Measurements from ENCODE around the gene PSKH1.

PSKH1 gene

DNA sequence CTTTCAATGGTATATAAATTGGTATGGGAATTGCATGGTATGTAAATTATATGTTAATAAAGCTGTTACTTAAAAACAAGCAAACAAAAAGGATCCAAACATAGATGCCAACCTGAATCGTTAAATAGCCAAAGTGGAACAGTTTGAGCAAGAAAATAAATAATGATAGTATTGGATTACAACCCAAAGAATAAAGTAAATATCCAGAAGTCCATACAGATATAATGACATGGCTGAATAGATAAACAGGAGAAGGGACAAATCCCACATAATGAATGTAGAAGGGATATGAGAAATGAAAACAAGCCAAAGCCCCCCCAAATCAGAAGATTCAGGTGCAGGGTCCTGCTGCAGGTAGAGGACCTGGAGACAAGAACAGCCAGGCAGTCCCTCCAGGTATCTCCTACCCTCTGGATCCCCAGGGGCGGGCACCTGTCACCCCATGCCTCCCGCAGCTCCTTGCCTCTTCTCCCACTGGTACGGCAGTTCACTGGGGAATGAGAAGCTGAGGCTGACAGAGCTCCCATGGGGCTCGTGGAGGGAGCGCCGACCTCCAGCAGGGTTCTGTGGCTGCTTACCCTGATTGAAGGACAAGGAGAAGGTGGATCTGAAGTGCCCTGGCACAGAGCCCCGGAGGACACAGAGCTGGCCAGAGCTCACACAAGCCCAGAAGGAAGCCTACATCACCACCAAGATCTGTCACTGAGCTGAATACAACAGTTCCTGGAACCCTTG lies 60.8 kb downstream of the PSKH1 start:
- H3K4me3 ChIP-seq (ENCODE audit: low read depth, low read length), result no peak overlapping the region
- TF ChIP-seq, protein P1, sequence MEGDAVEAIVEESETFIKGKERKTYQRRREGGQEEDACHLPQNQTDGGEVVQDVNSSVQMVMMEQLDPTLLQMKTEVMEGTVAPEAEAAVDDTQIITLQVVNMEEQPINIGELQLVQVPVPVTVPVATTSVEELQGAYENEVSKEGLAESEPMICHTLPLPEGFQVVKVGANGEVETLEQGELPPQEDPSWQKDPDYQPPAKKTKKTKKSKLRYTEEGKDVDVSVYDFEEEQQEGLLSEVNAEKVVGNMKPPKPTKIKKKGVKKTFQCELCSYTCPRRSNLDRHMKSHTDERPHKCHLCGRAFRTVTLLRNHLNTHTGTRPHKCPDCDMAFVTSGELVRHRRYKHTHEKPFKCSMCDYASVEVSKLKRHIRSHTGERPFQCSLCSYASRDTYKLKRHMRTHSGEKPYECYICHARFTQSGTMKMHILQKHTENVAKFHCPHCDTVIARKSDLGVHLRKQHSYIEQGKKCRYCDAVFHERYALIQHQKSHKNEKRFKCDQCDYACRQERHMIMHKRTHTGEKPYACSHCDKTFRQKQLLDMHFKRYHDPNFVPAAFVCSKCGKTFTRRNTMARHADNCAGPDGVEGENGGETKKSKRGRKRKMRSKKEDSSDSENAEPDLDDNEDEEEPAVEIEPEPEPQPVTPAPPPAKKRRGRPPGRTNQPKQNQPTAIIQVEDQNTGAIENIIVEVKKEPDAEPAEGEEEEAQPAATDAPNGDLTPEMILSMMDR (IDR thresholded peaks at IDR 0.05; ENCODE audit: borderline replicate concordance, insufficient read depth, low read depth, low read length), result no peak

DNA sequence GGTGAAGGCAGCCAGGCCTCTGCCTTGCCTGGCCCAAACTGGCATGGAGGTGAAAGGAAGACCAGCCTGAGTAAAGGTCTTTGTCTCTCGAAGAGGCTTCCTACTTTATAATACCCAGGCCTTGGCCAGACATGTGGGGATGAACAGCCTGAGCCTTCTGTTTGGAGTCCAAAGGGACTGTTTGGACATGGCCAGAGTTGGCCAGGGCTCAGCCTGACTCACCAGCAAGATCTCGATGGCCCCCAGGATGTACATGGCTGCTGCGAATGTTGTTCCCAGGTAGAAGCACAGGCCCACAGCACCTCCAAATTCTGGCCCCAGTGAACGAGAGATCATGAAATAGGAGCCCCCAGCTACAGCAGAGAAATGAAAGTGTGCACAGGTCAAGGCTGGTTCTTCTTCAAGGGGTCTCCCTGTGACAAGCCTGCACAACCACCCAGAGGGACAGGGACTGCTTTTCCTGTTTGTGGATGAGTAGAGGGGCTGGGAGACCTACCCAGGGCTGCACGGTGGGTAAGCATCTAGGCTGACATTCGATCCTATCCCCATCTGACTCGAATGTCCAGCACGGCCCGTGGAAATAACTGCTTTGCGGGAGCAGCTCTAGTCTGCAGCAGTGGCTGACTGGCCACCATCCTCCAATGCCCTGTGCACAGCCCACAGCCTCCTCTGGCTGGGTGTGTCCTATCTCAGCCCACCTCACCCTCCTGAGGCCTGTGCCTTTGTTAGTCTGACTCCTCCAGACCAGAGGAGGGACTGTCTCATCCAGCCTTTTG lies 61.6 kb downstream of the PSKH1 start:
- H3K4me3 ChIP-seq (ENCODE audit: low read depth, low read length), result no peak overlapping the region
- TF ChIP-seq, protein P1 (IDR thresholded peaks at IDR 0.05; ENCODE audit: borderline replicate concordance, insufficient read depth, low read depth, low read length), result no peak

DNA sequence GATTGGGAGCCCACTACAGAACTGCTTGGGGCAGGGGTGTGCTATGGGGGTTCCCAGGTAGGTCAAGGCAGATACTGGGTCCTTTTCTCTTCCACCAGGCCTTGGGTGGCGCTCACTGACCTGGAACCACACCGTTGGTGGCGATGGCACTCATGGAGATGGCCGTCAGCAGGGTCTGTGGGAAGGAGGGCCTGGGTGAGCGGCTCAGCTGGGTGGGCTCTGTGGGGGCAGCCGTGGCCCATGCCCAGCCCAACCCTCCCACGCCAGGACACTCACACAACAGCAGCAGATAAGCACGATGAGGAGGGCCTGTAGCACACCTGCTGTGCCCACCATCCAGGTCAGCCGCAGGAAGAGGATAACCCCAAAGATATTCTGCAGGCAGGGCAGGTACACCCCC lies 64.6 kb downstream of the PSKH1 start:
- TF ChIP-seq, protein P1 (IDR thresholded peaks at IDR 0.05; ENCODE audit: borderline replicate concordance, insufficient read depth, low read depth, low read length), result no peak
- H3K4me3 ChIP-seq (ENCODE audit: low read depth, low read length), result no peak overlapping the region

DNA sequence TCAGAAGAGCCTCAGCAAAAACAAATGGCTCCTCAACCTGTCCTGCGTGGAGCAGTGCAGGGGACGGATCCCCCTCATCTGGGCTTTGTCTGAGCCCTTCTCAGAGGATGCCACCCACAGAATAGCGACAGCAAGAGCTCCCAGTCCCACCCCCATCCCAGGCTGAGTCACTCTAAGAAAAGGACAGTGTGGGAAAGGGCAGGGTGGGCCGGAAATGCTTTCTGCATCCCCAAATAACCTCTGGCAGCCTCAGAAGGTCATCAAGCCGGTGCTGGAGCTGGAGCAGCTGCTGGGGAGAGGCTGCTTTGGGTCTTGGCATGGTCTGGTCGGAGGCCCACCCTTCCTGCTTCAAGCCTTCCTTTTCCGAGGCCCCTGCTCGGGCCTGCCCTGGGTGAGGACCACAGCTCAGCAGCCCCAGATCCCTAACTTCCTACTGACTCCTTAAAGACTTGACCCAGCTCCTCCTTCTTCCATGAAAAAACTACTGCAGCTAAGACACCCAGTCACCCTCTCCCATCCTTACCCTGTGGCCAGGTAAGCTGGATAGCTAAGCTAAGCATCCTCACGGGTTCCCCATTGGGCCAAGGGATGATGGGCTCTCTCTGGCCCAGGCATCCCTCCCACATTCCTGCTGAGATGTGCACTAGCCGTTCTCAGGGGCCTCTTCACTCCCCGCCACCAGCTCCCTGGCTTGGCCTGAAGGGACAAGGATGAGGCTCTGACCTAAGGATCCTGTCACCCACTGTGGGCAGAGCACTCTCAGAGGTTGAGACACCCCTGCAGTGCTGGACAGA lies 66.7 kb downstream of the PSKH1 start:
- no peak overlapping the region for H3K4me3 ChIP-seq (ENCODE audit: low read depth, low read length)
- TF ChIP-seq, protein P1 (IDR thresholded peaks at IDR 0.05; ENCODE audit: borderline replicate concordance, insufficient read depth, low read depth, low read length), result no peak

DNA sequence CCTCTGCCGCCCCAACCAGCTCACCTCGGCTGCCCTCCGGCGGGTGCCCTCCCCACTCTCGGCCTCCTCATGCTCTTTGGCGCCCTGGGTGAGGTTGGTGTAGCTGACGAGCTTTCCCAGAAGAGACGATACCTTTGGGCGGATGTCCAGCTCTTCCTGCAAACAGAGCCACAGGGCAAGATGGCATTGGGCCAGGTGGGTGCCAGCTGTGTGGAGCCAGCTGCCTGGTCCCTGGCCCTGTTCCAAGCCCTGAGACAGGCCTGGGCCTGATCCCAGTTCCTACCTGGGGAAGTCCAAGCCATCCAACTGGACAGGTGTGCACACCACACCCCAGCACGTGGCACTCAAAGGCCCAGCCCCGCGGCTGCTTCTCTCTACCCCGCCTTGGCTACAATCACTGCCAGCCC lies 68.5 kb downstream of the PSKH1 start:
- TF ChIP-seq, protein P1 (IDR thresholded peaks at IDR 0.05; ENCODE audit: borderline replicate concordance, insufficient read depth, low read depth, low read length), result no peak
- H3K4me3 ChIP-seq (ENCODE audit: low read depth, low read length), result no peak overlapping the region

DNA sequence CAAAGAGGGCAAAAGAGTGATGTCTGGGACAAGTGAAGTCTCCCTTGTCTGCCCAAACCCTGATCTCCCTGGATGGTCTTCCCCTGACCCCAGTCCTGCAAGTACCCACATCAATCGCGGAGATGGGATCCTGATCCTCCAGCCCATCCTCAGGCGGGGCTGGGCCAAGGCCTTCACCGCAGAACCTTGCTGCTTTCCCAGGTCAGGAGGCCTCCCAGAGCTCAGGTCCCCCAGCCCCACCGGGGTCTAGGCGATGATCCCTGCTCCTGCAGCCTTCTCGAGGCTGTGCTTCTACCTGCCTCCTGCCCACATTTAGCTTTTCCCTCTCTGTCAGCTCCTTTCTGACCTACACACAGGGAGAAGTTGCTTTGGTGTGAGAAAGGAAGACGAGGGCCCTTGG lies 69.1 kb downstream of the PSKH1 start:
- TF ChIP-seq, protein P1 (IDR thresholded peaks at IDR 0.05; ENCODE audit: borderline replicate concordance, insufficient read depth, low read depth, low read length), result no peak
- no peak overlapping the region for H3K4me3 ChIP-seq (ENCODE audit: low read depth, low read length)
